ENCODE results near the gene GOLGA8O.
"Not testable (repeated sequence)": the region's sequence is repeated elsewhere in the genome, so short reads cannot be mapped to it uniquely, and the experiment has no call there.

GOLGA8O gene, protein sequence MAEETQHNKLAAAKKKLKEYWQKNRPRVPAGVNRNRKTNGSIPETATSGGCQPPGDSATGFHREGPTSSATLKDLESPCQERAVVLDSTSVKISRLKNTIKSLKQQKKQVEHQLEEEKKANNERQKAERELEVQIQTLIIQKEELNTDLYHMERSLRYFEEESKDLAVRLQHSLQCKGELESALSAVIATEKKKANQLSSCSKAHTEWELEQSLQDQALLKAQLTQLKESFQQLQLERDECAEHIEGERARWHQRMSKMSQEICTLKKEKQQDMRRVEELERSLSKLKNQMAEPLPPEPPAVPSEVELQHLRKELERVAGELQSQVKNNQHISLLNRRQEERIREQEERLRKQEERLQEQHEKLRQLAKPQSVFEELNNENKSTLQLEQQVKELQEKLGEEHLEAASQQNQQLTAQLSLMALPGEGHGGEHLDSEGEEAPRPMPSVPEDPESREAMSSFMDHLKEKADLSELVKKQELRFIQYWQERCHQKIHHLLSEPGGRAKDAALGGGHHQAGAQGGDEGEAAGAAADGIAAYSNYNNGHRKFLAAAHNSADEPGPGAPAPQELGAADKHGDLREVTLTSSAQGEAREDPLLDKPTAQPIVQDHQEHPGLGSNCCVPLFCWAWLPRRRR

DNA sequence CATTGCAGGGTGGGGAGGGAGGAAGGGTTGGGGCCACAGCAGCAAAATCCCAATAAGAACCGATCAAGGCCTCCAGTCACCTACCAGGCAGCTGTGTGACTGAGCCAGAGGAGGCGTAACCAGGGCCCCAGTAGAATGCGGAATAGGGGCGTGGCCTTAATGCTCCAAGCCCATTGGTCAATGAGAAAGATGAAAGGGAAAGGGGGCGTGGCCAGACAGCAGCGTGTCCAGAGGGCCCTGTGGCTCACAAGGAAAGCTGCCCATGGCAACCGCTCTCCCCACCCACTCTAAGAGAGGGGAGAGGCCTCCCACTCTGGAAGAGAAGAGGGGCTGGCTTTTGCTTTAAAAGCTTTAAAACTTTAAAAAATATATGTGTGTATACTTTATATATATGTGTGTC lies at the start of gene GOLGA8O:
Gene GOLGA8O (minus strand): TSS at position 101 of the 400 bp plus-strand sequence. CDS start 98 bp downstream, at position 3.
- DNase-seq (ENCODE audit: low read depth, low spot score) = not testable (repeated sequence)

DNA sequence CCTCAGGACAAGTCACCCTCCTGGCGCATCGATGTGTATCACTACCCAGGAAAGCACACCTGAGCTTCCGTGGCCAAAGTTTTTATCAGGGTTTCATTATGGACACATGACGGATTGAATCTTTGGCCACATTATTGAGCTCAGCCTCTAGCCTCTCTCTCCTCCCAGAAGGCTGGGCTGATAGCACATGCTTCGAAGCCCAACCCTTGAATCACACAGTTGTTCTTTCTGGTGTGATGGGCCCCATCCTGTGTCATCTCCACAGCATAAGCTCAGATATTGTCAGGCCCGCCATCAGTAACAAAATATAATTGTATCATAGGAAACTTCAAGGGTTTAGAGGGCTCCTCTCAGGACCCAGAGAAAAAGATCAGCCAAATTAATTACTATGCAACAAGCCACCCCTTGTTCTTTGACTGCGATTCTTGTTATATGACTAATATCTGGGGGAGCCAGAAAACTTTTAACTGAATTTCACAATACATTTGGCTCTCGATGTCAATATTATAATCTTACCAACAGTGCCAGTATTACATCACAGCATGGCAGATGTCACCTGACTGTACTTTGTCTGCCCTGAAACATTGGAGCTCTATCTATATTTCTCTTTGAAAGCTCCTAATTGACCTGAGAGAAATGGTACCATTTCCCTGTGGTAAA lies 48.8 kb upstream of the GOLGA8O start:
- not testable (repeated sequence) for DNase-seq (ENCODE audit: low read depth, low spot score)

DNA sequence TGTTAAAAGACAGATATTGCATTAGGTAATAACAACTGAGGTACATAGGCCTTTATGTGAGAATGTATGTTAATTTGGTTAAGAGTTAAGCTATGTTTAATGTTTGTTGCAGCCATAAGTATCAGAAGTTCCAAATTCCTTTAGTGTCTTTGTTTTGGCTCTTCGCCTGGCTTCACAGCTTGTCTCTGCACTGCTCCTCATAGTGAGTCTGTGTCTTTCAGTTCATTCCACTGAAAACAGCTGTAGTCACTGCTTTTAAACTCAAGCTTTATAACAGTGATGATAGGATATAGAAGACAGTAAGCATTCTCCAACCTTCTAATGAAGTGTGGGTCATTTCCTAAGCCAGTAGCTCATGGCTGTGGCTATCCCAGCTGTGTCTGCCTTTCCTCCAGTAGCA lies 47.5 kb upstream of the GOLGA8O start:
- DNase-seq (ENCODE audit: low read depth, low spot score) = not testable (repeated sequence)

DNA sequence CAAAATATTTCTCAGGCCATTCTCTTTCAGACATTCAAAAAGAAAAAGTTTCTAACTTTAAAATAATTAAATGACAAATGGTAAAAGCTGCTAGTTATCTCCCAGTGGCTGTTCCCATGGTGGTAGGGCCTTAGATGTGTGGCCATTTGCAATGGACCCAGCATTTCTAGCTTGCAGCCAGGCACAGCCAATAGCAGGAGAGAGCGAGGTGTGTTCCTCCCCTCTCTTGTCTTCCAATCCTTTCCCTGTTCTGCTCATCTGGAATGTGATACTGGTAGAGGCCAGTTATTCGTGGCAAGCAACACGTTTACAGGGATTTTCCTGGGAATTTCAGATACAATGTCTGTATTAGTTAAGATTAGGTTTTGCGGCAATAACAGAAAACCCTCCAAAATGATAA lies 37.3 kb upstream of the GOLGA8O start:
- DNase-seq (ENCODE audit: low read depth, low spot score) = not testable (repeated sequence)

DNA sequence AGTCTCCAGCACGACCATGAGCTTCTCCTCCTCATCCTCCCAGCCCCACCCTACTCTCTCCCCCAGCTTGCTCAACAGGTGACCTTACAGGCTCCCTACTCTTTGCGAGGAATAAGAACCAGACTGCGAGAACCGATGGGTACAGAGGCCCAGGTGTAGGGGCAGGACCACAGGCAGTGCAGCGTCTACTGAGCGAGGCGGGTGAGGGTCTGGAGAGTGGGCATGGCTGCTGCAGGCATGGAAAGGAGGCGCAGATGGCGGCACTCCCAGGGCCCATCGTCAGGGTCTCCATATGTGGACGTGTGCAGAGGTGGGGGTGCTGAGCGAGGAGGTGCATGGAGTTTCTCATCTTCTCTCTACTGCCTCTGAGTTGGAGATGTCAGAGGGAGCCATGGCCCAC lies 31.0 kb upstream of the GOLGA8O start:
- DNase-seq (ENCODE audit: low read depth, low spot score) = not testable (repeated sequence)

DNA sequence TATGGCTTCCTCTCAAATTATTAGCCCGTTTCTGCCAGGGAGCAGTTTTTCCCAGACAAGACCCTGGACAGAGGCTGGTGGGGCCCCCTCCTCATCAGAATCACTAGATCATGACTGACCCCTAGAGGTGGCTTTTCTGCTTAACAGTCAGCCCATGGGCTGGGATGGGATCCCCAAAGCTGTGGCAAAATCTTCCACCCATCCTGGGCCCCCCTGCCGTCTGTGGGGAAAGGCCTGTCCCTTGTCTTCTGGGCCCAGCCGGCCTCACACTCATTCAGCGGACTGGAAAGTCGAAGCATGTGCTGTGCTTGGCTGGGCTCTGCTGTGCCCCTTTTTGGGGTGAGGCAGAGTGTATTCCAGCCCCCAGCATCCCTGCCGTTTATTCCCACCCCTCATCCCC lies 27.9 kb upstream of the GOLGA8O start:
- not testable (repeated sequence) for DNase-seq (ENCODE audit: low read depth, low spot score)

DNA sequence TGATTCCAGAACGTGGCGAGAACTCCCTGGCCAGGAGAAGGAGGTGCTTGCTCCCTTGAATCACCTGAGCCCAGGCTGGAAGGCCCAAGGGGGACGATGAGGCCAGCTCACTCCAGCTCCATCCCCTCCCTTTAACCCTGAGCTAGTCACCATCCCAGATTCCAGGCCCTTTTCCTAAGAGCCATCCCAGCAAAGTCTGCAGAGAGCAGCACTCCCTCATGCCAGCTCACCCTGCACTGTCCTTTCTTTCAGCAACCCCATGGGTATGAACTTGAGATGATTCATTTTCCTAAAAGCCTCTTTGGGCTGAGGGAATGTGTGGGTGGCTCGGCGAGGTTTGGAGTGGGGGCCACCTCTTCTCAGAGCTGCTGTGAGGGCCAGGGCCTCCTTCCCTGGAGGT lies 26.2 kb upstream of the GOLGA8O start:
- DNase-seq (ENCODE audit: low read depth, low spot score) = not testable (repeated sequence)

DNA sequence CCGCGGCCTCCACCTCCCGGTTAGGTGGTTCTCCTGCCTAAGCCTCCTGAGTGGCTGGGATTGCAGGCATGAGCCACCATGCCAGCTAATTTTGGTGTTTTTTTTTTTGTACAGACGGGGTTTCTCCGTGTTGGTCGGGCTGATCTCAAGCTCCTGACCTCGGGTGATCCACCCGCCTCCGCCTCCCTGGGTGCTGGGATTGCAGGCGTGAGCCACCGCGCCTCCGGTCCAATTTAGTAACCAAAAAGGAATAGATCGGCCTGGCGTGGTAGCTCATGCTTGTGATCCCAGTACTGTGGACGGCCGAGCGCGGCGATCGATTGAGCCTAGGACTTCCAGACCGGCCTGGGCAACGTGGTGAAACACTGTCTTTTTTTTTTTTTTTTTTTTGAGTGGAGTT lies 12.6 kb upstream of the GOLGA8O start:
- not testable (repeated sequence) for DNase-seq (ENCODE audit: low read depth, low spot score)

DNA sequence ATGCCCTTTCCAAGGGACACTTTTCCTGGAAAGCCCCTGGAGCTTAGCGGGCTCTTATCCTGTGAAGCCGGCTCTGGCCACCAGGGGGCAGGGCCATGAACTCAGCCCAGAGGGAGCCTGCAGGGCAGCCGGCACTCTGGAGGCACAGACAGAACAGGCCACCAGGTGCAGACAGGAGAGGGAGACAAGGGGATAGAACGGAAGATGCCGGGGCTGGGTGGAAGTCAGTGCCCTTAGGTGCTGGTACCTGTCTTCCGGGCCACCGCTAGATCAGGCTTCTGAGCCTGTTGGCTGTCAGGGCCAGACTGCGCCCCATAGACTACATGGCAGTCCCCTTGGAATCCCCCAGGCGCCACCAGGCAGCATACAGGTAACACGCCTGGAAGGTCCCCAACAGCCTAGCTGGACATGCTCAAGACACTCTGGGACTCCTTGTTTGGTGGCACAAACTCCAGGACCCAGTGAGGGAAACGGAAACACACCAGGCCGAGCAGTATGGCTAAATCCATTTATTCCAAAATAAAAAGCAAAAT lies 14.9 kb downstream of the GOLGA8O start:
- not testable (repeated sequence) for DNase-seq (ENCODE audit: low read depth, low spot score)

DNA sequence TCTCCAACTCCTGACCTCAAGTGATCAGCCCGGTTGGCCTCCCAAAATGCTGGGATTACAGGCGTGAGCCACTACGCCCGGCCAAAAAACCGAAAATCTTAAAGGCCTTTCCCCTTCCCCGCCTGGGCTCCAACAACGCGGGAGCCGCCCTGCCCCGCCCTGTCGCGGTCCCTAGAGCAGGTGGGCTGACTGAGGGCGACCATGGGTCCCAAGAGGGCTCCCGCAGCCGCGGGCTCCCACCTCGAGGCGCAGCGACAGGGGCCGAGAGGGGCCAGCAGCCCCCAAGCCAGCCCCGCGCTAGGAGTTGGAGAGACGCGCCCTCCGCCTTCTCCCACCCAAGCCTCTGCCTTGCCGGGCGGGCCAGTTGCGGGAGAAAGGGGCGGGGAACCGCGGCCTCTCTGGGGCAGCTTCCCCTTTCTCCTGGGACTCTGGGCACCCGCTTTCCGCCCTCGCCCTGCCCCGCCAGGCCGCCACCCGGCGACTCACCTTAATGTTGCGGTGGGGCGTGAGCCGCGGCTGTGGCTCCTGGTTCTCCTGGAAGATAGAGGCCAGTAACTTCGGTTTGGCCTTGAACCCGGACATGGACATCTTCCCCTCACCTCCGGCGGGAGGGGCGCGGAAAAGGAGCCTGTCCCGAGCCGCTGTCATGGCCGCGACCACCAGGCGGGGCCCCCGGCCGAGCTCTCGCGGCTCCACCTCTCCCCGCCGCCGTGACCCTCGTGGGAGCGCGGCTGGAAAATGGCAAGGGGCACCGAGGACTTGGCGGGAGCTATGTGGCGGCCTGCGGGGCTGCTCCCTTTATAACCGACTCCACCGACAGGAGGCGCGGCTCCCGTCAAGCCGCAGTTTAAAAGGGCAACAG lies 21.1 kb downstream of the GOLGA8O start:
- DNase-seq (ENCODE audit: low read depth, low spot score) = not testable (repeated sequence)

DNA sequence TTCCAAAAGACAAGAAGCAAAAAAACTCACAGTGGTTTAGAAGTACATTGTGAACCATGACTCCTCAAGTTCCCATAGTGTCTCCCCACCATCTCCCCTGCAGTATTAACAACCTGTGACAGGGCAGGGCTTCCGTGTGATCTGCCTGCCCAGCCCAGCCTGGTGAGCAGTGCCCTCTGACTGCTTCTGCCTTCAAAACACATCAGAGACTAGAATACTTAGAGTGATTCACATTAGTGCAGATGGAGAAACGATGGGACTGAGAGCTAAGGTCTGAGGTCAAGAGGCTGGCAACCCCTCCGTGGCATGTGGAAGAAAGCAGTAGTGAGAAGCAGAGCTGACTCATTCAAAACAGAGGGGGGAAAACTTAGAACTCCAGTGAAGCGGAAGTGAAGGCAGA lies 27.8 kb downstream of the GOLGA8O start:
- DNase-seq (ENCODE audit: low read depth, low spot score) = not testable (repeated sequence)

DNA sequence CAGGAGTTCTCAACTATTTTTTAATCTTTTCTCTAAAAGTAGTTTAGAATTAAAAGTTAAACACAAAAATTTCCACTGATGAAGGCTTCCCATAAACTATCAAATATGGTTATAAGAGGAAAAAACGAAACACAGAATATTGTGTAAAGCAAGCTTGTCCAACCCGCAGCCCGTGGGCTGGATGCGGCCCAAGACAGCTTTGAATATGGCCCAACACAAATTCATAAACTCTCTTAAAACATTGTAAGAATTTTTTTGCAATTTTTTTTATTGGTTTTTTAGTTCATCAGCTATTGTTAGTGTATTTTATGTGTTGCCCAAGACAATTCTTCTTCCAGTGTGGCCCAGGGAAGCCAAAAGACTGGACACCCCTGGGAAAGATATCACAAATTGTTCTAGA lies 28.9 kb downstream of the GOLGA8O start:
- DNase-seq (ENCODE audit: low read depth, low spot score) = not testable (repeated sequence)

DNA sequence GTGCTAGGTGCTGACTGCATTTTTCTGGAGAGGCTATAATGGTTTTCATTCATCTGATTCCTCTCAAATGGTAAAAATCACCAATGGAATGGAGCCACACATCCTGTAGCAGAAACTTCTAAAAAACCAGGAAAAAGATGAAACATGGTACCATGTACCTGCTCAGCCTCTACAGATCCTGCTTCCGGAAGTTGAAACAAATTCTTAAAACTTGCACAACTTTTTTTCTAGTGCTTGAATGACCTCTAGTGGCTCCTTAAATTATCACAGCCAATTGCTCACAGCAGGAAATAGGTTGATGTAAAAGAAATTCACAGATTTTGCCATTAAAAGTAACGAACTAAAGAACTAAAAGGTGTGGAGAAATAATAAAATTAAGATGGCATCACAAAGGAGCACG lies 47.5 kb downstream of the GOLGA8O start:
- not testable (repeated sequence) for DNase-seq (ENCODE audit: low read depth, low spot score)

DNA sequence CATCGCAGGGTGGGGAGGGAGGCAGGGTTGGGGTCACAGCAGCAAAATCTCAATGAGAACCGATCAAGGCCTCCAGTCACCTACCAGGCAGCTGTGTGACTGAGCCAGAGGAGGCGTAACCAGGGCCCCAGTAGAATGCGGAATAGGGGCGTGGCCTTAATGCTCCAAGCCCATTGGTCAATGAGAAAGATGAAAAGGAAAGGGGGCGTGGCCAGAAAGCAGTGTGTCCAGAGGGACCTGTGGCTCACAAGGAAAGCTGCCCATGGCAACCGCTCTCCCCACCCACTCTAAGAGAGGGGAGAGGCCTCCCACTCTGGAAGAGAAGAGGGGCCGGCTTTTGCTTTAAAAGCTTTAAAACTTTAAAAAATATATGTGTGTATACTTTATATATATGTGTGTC lies 52.2 kb downstream of the GOLGA8O start, which contains the start of gene GOLGA8K:
Gene GOLGA8K (minus strand): TSS at position 101 of the 400 bp plus-strand sequence. CDS start 98 bp downstream, at position 3.
- not testable (repeated sequence) for DNase-seq (ENCODE audit: low read depth, low spot score)

DNA sequence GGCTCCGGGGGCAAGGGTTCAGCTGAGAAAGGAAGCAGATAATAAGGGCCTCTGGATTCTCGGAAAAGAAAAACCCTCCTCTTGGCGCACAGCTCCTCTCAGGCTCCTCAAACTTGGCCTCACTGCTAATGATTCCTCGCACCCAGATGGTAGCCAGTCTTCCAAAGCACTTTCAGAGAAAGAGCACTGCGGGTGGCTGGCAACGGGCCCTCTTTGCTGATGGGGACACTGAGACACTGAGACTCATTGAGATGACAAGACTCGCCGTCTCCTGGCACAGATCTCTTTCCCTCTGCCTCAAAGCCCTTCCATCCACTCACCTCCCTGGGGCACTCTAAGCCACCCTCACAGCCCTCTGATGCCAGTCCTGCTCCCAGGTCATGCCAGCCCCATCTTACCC lies 58.9 kb downstream of the GOLGA8O start:
- not testable (repeated sequence) for DNase-seq (ENCODE audit: low read depth, low spot score)
